ENCODE data around the gene NXPE3. TPM values are rescaled to one million over a fixed set of nuclear protein-coding genes. Genes with fewer than 3 reads are reported as not detected.
"Not testable (repeated sequence)": the region's sequence is repeated elsewhere in the genome, so short reads cannot be mapped to it uniquely, and the experiment has no call there.

Gene NXPE3
- total and polyA plus RNA-seq, 12 donors: 7.6 to 50.3 (median 33.8) TPM

GRCh38 chr3:101735833-101736232, 43.2 kb upstream of the NXPE3 start:
- intact Hi-C loops (cut with DNase I): no loop called here
- Histone ChIP-seq H3K36me3 (peaks cover 0 to 71% (median 29%) of the 10 kb centered on the region in 9 donors), H3K27me3 (no peaks in the 10 kb centered on the region), H3K9me3 (no peaks in the 10 kb centered on the region), H3K4me1 (no peaks in the 10 kb centered on the region), H3K27ac (no peak overlapping the region), H3K4me3 (no peak overlapping the region)
- DNase-seq (no peak), ATAC-seq (no peak)
- 97 to 98% methylated on average over 10 of the region's 10 CpGs for WGBS, 2 donors
- TF ChIP-seq, protein P1, sequence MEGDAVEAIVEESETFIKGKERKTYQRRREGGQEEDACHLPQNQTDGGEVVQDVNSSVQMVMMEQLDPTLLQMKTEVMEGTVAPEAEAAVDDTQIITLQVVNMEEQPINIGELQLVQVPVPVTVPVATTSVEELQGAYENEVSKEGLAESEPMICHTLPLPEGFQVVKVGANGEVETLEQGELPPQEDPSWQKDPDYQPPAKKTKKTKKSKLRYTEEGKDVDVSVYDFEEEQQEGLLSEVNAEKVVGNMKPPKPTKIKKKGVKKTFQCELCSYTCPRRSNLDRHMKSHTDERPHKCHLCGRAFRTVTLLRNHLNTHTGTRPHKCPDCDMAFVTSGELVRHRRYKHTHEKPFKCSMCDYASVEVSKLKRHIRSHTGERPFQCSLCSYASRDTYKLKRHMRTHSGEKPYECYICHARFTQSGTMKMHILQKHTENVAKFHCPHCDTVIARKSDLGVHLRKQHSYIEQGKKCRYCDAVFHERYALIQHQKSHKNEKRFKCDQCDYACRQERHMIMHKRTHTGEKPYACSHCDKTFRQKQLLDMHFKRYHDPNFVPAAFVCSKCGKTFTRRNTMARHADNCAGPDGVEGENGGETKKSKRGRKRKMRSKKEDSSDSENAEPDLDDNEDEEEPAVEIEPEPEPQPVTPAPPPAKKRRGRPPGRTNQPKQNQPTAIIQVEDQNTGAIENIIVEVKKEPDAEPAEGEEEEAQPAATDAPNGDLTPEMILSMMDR (IDR thresholded peaks at IDR 0.05): no peak

GRCh38 chr3:101741914-101742313, 37.1 kb upstream of the NXPE3 start:
- H3K9me3 ChIP-seq; H3K4me1 ChIP-seq; H3K27ac ChIP-seq; intact Hi-C loops (cut with DNase I); ATAC-seq; H3K27me3 ChIP-seq; DNase-seq; H3K4me3 ChIP-seq: not testable (repeated sequence)
- H3K36me3 ChIP-seq: peaks cover 0 to 15% (median under 1%) of the 10 kb centered on the region in 9 donors
- 90 to 92% methylated on average over 3 of the region's 3 CpGs for WGBS, 2 donors

- H3K27me3 ChIP-seq: no peaks in the 10 kb centered on the region
- H3K4me1 ChIP-seq: no peaks in the 10 kb centered on the region
- ATAC-seq: no peak
- H3K9me3 ChIP-seq: no peaks in the 10 kb centered on the region
- whole genome bisulfite sequencing, 2 donors: 41 to 46% methylated on average over 1 of the region's 1 CpG
- peaks cover 0 to 13% (median 0%) of the 10 kb centered on the region in 9 donors for H3K36me3 ChIP-seq
- intact Hi-C loops (cut with DNase I): no loop called here
- no peak overlapping the region for H3K27ac ChIP-seq
- no peak for DNase-seq
- TF ChIP-seq, protein P1 (IDR thresholded peaks at IDR 0.05): no peak
- no peak overlapping the region for H3K4me3 ChIP-seq
Measured at GRCh38 chr3:101744811-101745210, 34.2 kb upstream of the NXPE3 start.

DNA sequence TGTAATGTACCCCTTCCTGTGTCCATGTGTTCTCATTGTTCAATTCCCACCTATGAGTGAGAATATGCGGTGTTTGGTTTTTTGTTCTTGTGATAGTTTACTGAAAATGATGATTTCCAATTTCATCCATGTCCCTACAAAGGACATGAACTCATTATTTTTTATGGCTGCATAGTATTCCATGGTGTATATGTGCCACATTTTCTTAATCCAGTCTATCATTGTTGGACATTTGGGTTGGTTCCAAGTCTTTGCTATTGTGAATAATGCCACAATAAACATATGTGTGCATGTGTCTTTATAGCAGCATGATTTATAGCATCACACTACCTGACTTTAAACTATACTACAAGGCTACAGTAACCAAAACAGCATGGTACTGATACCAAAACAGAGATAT, 33.1 kb upstream of the NXPE3 start:
- intact Hi-C loops (cut with DNase I); H3K9me3 ChIP-seq; ATAC-seq; DNase-seq; H3K4me3 ChIP-seq; H3K4me1 ChIP-seq; H3K27me3 ChIP-seq; H3K27ac ChIP-seq: not testable (repeated sequence)
- WGBS, 2 donors: 79 to 94% methylated on average over 1 of the region's 1 CpG
- H3K36me3 ChIP-seq: peaks cover 0 to 13% (median 0%) of the 10 kb centered on the region in 9 donors

DNA sequence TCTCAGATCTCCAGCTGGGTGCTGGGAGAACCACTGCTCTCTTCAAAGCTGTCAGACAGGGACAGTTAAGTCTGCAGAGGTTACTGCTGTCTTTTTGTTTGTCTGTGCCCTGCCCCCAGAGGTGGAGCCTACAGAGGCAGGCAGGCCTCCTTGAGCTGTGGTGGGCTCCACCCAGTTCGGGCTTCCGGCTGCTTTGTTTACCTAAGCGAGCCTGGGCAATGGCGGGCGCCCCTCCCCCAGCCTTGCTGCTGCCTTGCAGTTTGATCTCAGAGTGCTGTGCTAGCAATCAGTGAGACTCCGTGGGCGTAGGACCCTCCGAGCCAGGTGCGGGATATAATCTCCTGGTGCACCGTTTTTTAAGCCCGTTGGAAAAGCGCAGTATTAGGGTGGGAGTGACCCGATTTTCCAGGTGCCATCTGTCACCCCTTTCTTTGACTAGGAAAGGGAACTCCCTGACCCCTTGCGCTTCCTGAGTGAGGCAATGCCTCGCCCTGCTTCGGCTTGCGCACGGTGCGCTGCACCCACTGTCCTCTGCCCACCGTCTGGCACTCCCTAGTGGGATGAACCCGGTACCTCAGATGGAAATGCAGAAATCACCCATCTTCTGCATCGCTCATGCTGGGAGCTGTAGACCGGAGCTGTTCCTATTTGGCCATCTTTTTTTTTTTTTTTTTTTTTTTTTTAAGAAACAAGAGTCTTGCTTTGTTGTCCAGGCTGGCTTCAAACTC, 25.5 kb upstream of the NXPE3 start:
- Histone ChIP-seq H3K9me3 (peaks cover 0 to 16% (median 0%) of the 10 kb centered on the region in 11 donors), H3K36me3 (peaks cover 0 to 46% (median 25%) of the 10 kb centered on the region in 9 donors)
- DNase-seq; H3K27ac ChIP-seq; ATAC-seq; intact Hi-C loops (cut with DNase I); H3K4me1 ChIP-seq; H3K4me3 ChIP-seq; H3K27me3 ChIP-seq: not testable (repeated sequence)
- WGBS, 2 donors: 96 to 100% methylated on average over 8 to 14 of the region's 23 CpGs

- Histone ChIP-seq H3K27me3 (no peaks in the 10 kb centered on the region), H3K36me3 (peaks cover 0 to 68% (median 25%) of the 10 kb centered on the region in 9 donors)
- intact Hi-C loops (cut with DNase I): no loop called here
Measured at GRCh38 chr3:101758224-101758623, 20.8 kb upstream of the NXPE3 start.

More at GRCh38 chr3:101758224-101758623, 20.8 kb upstream of the NXPE3 start:
- Histone ChIP-seq H3K27ac (no peak overlapping the region), H3K4me1 (no peaks in the 10 kb centered on the region), H3K9me3 (no peaks in the 10 kb centered on the region), H3K4me3 (no peak overlapping the region)
- 93 to 97% methylated on average over 6 of the region's 6 CpGs for WGBS, 2 donors
- TF ChIP-seq, protein P1 (IDR thresholded peaks at IDR 0.05): no peak
- no peak for ATAC-seq
- DNase-seq: no peak

All from heart right ventricle (tissue), 16 donors.